Endothelial cell of umbilical vein (primary cell): ENCODE data around the gene C2CD3.
"Not testable (repeated sequence)": the region's sequence is repeated elsewhere in the genome, so short reads cannot be mapped to it uniquely, and the experiment has no call there.

Source experiments
- EZH2 ChIP-seq: IDR thresholded peaks from 2 replicates; pipeline ENCODE4 v1.6.1; 2012; ENCODE audit warnings: borderline replicate concordance, low read depth, mild to moderate bottlenecking, moderate library complexity, low read length, inconsistent platforms; ENCODE audit not compliant: severe bottlenecking
- FOS ChIP-seq: IDR thresholded peaks from 2 replicates; pipeline ENCODE4 v1.6.1; 2011; ENCODE audit warnings: mild to moderate bottlenecking, low read length, moderate library complexity, borderline replicate concordance; ENCODE audit not compliant: insufficient read depth
- JUN ChIP-seq: IDR thresholded peaks from 2 replicates; pipeline ENCODE4 v1.6.1; 2011; ENCODE audit warnings: borderline replicate concordance, low read depth; ENCODE audit not compliant: insufficient read length, insufficient read depth
- MYC ChIP-seq: IDR thresholded peaks from one replicate; pipeline ENCODE4 v1.6.1; 2011; ENCODE audit warnings: mild to moderate bottlenecking, low read depth, low read length
- POLR2A ChIP-seq: IDR thresholded peaks from 2 replicates; pipeline ENCODE4 v1.6.1; 2012; ENCODE audit warnings: low read depth, mild to moderate bottlenecking, control low read depth, low read length
- POLR2AphosphoS5 ChIP-seq: IDR thresholded peaks from 2 replicates; pipeline ENCODE4 v1.6.1; 2012; ENCODE audit warnings: low read depth, mild to moderate bottlenecking, control low read depth, low read length, moderate library complexity; ENCODE audit not compliant: insufficient read depth
- TF ChIP-seq, protein P1 (sequence below), 2 donors: IDR thresholded peaks; 1 replicate in 1 of 2; 2 replicates in 1 of 2; pipeline ENCODE4 v1.5.1; 2011; ENCODE audit warnings: low read length in 2 of 2, mild to moderate bottlenecking in 2 of 2, moderate library complexity in 2 of 2, control low read depth in 1 of 2, inconsistent platforms in 1 of 2, low read depth in 1 of 2; ENCODE audit not compliant: insufficient read depth in 1 of 2; ENCODE audit errors: extremely low read depth in 1 of 2
- TF ChIP-seq, protein P2 (sequence below): IDR thresholded peaks from 2 replicates; pipeline ENCODE4 v1.6.1; 2011; ENCODE audit not compliant: insufficient read depth, insufficient read length

DNA sequence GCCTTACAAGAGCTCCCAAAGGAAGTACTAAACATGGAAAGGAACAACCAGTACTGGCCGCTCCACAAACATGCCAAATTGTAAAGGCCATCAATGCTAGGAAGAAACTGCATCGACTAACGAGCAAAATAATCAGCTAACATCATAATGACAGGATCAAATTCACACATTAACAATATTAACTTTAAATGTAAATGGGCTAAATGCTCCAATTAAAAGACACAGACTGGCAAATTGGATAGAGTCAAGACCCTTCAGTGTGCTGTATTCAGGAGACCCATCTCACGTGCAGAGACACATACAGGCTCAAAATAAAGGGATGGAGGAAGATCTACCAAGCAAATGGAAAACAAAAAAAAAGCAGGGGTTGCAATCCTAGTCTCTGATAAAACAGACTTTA, 109.2 kb downstream of the C2CD3 start:
- TF ChIP-seq, protein P1, sequence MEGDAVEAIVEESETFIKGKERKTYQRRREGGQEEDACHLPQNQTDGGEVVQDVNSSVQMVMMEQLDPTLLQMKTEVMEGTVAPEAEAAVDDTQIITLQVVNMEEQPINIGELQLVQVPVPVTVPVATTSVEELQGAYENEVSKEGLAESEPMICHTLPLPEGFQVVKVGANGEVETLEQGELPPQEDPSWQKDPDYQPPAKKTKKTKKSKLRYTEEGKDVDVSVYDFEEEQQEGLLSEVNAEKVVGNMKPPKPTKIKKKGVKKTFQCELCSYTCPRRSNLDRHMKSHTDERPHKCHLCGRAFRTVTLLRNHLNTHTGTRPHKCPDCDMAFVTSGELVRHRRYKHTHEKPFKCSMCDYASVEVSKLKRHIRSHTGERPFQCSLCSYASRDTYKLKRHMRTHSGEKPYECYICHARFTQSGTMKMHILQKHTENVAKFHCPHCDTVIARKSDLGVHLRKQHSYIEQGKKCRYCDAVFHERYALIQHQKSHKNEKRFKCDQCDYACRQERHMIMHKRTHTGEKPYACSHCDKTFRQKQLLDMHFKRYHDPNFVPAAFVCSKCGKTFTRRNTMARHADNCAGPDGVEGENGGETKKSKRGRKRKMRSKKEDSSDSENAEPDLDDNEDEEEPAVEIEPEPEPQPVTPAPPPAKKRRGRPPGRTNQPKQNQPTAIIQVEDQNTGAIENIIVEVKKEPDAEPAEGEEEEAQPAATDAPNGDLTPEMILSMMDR (IDR thresholded peaks at IDR 0.05; ENCODE audit: extremely low read depth in 1 of 2, insufficient read depth in 1 of 2, low read depth in 1 of 2, low read length in 2 of 2), result not testable (repeated sequence)
- TF ChIP-seq FOS, POLR2A, POLR2AphosphoS5, JUN, EZH2, MYC: not testable (repeated sequence)
- TF ChIP-seq, protein P2, sequence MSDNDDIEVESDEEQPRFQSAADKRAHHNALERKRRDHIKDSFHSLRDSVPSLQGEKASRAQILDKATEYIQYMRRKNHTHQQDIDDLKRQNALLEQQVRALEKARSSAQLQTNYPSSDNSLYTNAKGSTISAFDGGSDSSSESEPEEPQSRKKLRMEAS, result not testable (repeated sequence)
